A673 (cell line): ENCODE measurements around the gene MDGA2. TPM values are rescaled to one million over a fixed set of nuclear protein-coding genes. Genes with fewer than 3 reads are reported as not detected.

ENCODE experiments used
- BruUV-seq: library from RNA; stranded (reverse); fragments of 400-500 nt; replicated peaks from 2 replicates; lab custom pipeline; 2021; lab: Mats Ljungman, UMichigan
- CTCF ChIA-PET: fragments of 300-600 bp; sonication (Branson Sonifier 250); formaldehyde crosslinking; loops from one replicate; lab custom pipeline; 2022; ENCODE audit warnings: antibody characterized with exemption; lab: Charles Lee
- POLR2A ChIA-PET: fragments of 300-600 bp; sonication (Branson Sonifier 250); formaldehyde crosslinking; loops from one replicate; lab custom pipeline; 2022; ENCODE audit warnings: antibody characterized with exemption; ENCODE audit not compliant: low non-redundant PET; lab: Charles Lee
- DNase-seq: peaks from one replicate; pipeline ENCODE4 v3.0.0-alpha.2; 2015; ENCODE audit warnings: low spot score
- H3K27ac ChIP-seq: fragments of 200-600 bp; sonication (generic); 2 replicates; pipeline ENCODE4 v1.5.1; 2016; ENCODE audit warnings: mixed run types, low read depth, mild to moderate bottlenecking, mixed read lengths, antibody characterized with exemption, low read length; ENCODE audit not compliant: poor library complexity, severe bottlenecking
- H3K27me3 ChIP-seq: fragments of 200-600 bp; sonication (generic); replicated peaks from 2 replicates; pipeline ENCODE4 v1.6.1; 2017; ENCODE audit warnings: mixed run types, low read depth, mild to moderate bottlenecking, mixed read lengths, antibody characterized with exemption, low read length; ENCODE audit not compliant: insufficient read depth, poor library complexity
- H3K36me3 ChIP-seq: fragments of 200-600 bp; sonication (generic); 2 replicates; pipeline ENCODE4 v1.6.1; 2016; ENCODE audit warnings: mixed run types, mild to moderate bottlenecking, mixed read lengths, antibody characterized with exemption, low read length; ENCODE audit not compliant: insufficient read depth, poor library complexity, severe bottlenecking
- H3K4me1 ChIP-seq: fragments of 200-600 bp; sonication (generic); 2 replicates; pipeline ENCODE4 v1.6.1; 2017; ENCODE audit warnings: mixed run types, mild to moderate bottlenecking, mixed read lengths, antibody characterized with exemption, low read length; ENCODE audit not compliant: insufficient read depth, poor library complexity, severe bottlenecking
- H3K4me3 ChIP-seq: fragments of 200-600 bp; sonication (generic); 2 replicates; pipeline ENCODE4 v1.5.1; 2016; ENCODE audit warnings: low read depth, mixed run types, mild to moderate bottlenecking, mixed read lengths, low read length; ENCODE audit not compliant: poor library complexity, severe bottlenecking
- H3K9me3 ChIP-seq: fragments of 200-600 bp; sonication (generic); 2 replicates; pipeline ENCODE4 v1.6.1; 2016; ENCODE audit warnings: mixed run types, low read depth, mild to moderate bottlenecking, mixed read lengths, antibody characterized with exemption, low read length; ENCODE audit not compliant: poor library complexity, severe bottlenecking
- EZH2 ChIP-seq: fragments of 200-600 bp; sonication (generic); IDR thresholded peaks from 2 replicates; pipeline ENCODE4 v1.6.1; 2017; ENCODE audit warnings: borderline replicate concordance, low read depth, mild to moderate bottlenecking, mixed read lengths, antibody characterized with exemption, low read length; ENCODE audit not compliant: poor library complexity, severe bottlenecking
- intact Hi-C: fragments of 100-400 bp; cut with micrococcal nuclease; formaldehyde crosslinking; loops from one replicate; pipeline ENCODE4 v1.10.0; 2022; ENCODE audit not compliant: unreplicated experiment
- total RNA-seq: library from RNA; stranded (reverse); gene quantifications from 2 replicates; pipeline ENCODE4 v1.2.3, GENCODE V29; 2021
- TF ChIP-seq, protein P1 (sequence below): fragments of 300-800, 200-600 bp; sonication (generic); conservative IDR thresholded peaks from 2 replicates; pipeline ENCODE4 v1.5.1; 2017; ENCODE audit warnings: low read depth, mild to moderate bottlenecking, antibody characterized with exemption, low read length, moderate library complexity, mixed read lengths

The MDGA2 gene
- total RNA-seq, 1 experiment from 2014 or later, result not detected

DNA sequence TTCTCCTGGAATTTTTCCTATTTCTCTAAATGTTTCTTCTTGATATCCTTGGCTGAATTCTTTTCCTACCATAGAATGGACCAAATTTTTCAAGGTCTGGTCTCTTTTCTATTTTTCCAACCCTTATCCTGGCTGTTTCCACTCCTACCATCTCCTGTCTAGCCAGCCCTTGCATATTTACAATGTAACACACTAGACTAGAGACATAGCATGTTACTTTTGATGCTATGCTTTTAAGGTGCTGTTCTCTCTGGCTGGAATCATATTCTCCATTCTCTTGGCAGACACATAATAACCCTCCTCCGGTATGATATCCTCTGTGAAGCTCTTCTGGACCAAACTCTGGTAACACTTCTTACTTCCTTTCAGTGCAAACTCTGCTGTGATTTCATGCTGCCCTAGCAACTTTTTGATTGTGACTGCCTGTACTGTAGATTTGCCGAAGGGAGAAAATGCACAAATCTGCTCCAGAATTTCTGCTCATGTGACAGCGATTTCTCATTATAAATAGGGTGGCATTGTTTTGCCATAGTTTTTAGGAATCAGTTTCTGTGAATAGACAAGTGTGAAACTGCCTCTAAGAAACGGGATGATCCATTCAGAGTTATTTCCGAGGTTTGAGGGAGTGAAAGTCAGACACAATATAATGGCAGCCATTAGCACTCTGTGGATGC lies 284.4 kb downstream of the MDGA2 start:
- TF ChIP-seq, protein P1, sequence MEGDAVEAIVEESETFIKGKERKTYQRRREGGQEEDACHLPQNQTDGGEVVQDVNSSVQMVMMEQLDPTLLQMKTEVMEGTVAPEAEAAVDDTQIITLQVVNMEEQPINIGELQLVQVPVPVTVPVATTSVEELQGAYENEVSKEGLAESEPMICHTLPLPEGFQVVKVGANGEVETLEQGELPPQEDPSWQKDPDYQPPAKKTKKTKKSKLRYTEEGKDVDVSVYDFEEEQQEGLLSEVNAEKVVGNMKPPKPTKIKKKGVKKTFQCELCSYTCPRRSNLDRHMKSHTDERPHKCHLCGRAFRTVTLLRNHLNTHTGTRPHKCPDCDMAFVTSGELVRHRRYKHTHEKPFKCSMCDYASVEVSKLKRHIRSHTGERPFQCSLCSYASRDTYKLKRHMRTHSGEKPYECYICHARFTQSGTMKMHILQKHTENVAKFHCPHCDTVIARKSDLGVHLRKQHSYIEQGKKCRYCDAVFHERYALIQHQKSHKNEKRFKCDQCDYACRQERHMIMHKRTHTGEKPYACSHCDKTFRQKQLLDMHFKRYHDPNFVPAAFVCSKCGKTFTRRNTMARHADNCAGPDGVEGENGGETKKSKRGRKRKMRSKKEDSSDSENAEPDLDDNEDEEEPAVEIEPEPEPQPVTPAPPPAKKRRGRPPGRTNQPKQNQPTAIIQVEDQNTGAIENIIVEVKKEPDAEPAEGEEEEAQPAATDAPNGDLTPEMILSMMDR, result no peak
- no peak for TF ChIP-seq EZH2
- no peaks in the 10 kb centered on the region for H3K4me1 ChIP-seq
- H3K4me3 ChIP-seq, result no peak overlapping the region
- no TSS peak for BruUV-seq
- DNase-seq, result no peak
- H3K27ac ChIP-seq, result no peak overlapping the region
- intact Hi-C loops, result no loop called here
- ChIA-PET POLR2A (no interaction called here), CTCF (no interaction called here)
- no peaks in the 10 kb centered on the region for H3K36me3 ChIP-seq
- peaks cover 27% of the 10 kb centered on the region for H3K27me3 ChIP-seq
- no peaks in the 10 kb centered on the region for H3K9me3 ChIP-seq

DNA sequence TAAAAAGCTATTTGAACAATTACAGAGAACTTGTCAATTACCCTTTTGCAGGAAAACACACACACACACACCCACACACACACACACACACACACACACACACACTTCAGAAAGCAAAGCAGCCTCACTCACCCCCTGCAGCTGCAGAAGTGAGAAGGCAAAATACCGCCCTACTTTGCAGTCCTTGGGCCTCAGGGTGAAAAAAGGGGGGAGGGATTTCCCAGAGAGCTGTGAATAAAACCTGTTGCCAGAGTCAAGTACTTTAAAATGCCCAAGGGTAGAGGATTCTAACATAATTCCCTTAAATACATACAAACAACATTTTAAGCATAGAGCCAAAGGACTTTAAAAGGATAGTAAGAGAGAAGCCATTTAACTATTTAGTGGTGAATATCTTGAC lies 285.9 kb downstream of the MDGA2 start:
- Histone ChIP-seq H3K27me3 (peaks cover 27% of the 10 kb centered on the region), H3K9me3 (no peaks in the 10 kb centered on the region), H3K27ac (no peak overlapping the region), H3K36me3 (no peaks in the 10 kb centered on the region), H3K4me1 (no peaks in the 10 kb centered on the region), H3K4me3 (no peak overlapping the region)
- intact Hi-C loops, result no loop called here
- ChIA-PET CTCF (no interaction called here), POLR2A (no interaction called here)
- no TSS peak for BruUV-seq
- TF ChIP-seq, protein P1, result no peak
- no peak for TF ChIP-seq EZH2
- DNase-seq, result no peak

DNA sequence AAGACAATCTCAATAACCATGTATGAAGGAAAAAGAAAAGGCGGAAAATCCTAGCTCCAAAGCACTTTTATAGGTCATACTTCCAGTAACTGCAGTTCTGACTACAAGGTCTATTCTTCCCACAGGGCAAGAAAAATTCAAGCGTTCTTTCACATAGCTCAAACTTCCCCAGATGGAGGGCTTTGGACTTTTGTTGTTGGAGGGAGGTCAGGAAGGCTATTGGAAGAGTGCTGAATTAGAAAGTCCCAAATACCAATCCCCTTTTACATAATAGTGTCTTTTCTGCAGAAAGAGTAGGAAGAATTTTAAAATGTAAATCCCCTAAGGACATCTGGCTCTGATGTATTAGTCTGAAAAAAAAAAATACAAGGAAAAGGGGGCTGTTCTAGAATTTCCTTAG lies 309.4 kb downstream of the MDGA2 start:
- Histone ChIP-seq H3K36me3 (no peaks in the 10 kb centered on the region), H3K4me1 (no peaks in the 10 kb centered on the region), H3K27me3 (no peaks in the 10 kb centered on the region), H3K27ac (no peak overlapping the region), H3K9me3 (no peaks in the 10 kb centered on the region), H3K4me3 (no peak overlapping the region)
- TF ChIP-seq, protein P1, result no peak
- TF ChIP-seq EZH2, result no peak
- ChIA-PET CTCF (no interaction called here), POLR2A (no interaction called here)
- intact Hi-C loops, result no loop called here
- no TSS peak for BruUV-seq
- DNase-seq, result no peak
